Adrenal gland (tissue), 5 donors: ENCODE measurements around the gene LYPD1.

Experiments
- CTCF ChIP-seq, 6 experiments: fragments of 450-650 bp in 4 of 6; fragments of 200-600 bp in 2 of 6; sonication (generic) in 1 of 6; IDR thresholded peaks; 1 replicate in 5 of 6; 2 replicates in 1 of 6; pipeline versions ENCODE4 v1.5.1 to v1.8.0; 2016 to 2021; ENCODE audit warnings: antibody characterized with exemption in 6 of 6, mild to moderate bottlenecking in 2 of 6, moderate library complexity in 1 of 6
- POLR2A ChIP-seq, 2 donors: fragments of 450-650 bp; IDR thresholded peaks; one replicate each; pipeline ENCODE4 v1.6.1; 2017; ENCODE audit warnings: antibody characterized with exemption in 2 of 2, mild to moderate bottlenecking in 2 of 2, moderate library complexity in 1 of 2
- donor health status: DM: no; HTN: no; CAD: no.

GRCh38 chr2:132623096-132623839 is 46.7 kb downstream of the LYPD1 start:
- TF ChIP-seq POLR2A (IDR thresholded peaks at IDR 0.05), result no peak
- no peak for TF ChIP-seq CTCF (IDR thresholded peaks at IDR 0.05)
